DLD1 (cell line): ENCODE measurements around the gene CLDND1.

Experiments used
- in situ Hi-C: cut with HindIII; loops from 2 replicates; pipeline ENCODE4 v1.10.0; 2017; ENCODE audit warnings: low sequenced_read_pairs

CLDND1 gene

GRCh38 chr3:98552232-98553020 lies 29.7 kb upstream of the CLDND1 start:
- in situ Hi-C loops: no loop called here

- in situ Hi-C loops: no loop called here
These were observed 29.1 kb upstream of the CLDND1 start for GRCh38 chr3:98551754-98552153.

GRCh38 chr3:98551236-98551635 lies 28.5 kb upstream of the CLDND1 start:
- in situ Hi-C loops: no loop called here

- in situ Hi-C loops: no loop called here
These were observed 28.1 kb upstream of the CLDND1 start for GRCh38 chr3:98550833-98551232.

GRCh38 chr3:98548544-98548943 lies 25.8 kb upstream of the CLDND1 start:
- in situ Hi-C loops: no loop called here

- in situ Hi-C loops: no loop called here
These were observed 23.2 kb upstream of the CLDND1 start for GRCh38 chr3:98545940-98546339.

GRCh38 chr3:98542623-98543022 lies 19.9 kb upstream of the CLDND1 start:
- in situ Hi-C loops: no loop called here

- in situ Hi-C loops: no loop called here
These were observed 19.0 kb upstream of the CLDND1 start for GRCh38 chr3:98541695-98542094.

- in situ Hi-C loops: no loop called here
These were observed 17.6 kb upstream of the CLDND1 start for GRCh38 chr3:98540346-98540745.

- in situ Hi-C loops: no loop called here
These were observed 13.8 kb upstream of the CLDND1 start for GRCh38 chr3:98536456-98537017.

GRCh38 chr3:98534734-98535133 lies 12.0 kb upstream of the CLDND1 start:
- in situ Hi-C loops: no loop called here

GRCh38 chr3:98534168-98534567 lies 11.5 kb upstream of the CLDND1 start:
- in situ Hi-C loops: no loop called here

GRCh38 chr3:98532709-98533571 lies 10.2 kb upstream of the CLDND1 start:
- in situ Hi-C loops: no loop called here

GRCh38 chr3:98532275-98532637 lies 9.6 kb upstream of the CLDND1 start:
- in situ Hi-C loops: no loop called here

GRCh38 chr3:98531622-98532274 lies 9.0 kb upstream of the CLDND1 start, which contains the start of gene GPR15:
Gene GPR15, plus strand, starts transcription at chr3:98531978. Its CDS starts 56 bp downstream, at chr3:98532034.
- in situ Hi-C loops: no loop called here

GRCh38 chr3:98530676-98531075 lies 8.0 kb upstream of the CLDND1 start:
- in situ Hi-C loops: no loop called here

GRCh38 chr3:98529856-98530459 lies 7.3 kb upstream of the CLDND1 start:
- in situ Hi-C loops: no loop called here

- in situ Hi-C loops: no loop called here
These were observed 6.0 kb upstream of the CLDND1 start for GRCh38 chr3:98528474-98529346.

GRCh38 chr3:98525494-98525893 lies 2.8 kb upstream of the CLDND1 start:
- in situ Hi-C loops: no loop called here
